Measurements from ENCODE around the gene IRX2. TPM values are rescaled to one million over a fixed set of nuclear protein-coding genes. Genes with fewer than 3 reads are reported as not detected.

Gene IRX2
- total RNA-seq, 2 experiments from 2014 or later: not detected

GRCh38 chr5:2762744-2763532 lies 11.5 kb upstream of the IRX2 start:
- no peak for DNase-seq
- Mint-ChIP-seq H3K9me3 (ENCODE audit: low read depth) (no peaks in the 10 kb centered on the region), H3K27me3 (peaks cover 4% of the 10 kb centered on the region), H3K4me1 (no peaks in the 10 kb centered on the region), H3K27ac (no peak overlapping the region), H3K36me3 (no peaks in the 10 kb centered on the region), H3K4me3 (no peak overlapping the region)
- ATAC-seq: no peak
- CTCF ChIA-PET: no interaction called here

DNA sequence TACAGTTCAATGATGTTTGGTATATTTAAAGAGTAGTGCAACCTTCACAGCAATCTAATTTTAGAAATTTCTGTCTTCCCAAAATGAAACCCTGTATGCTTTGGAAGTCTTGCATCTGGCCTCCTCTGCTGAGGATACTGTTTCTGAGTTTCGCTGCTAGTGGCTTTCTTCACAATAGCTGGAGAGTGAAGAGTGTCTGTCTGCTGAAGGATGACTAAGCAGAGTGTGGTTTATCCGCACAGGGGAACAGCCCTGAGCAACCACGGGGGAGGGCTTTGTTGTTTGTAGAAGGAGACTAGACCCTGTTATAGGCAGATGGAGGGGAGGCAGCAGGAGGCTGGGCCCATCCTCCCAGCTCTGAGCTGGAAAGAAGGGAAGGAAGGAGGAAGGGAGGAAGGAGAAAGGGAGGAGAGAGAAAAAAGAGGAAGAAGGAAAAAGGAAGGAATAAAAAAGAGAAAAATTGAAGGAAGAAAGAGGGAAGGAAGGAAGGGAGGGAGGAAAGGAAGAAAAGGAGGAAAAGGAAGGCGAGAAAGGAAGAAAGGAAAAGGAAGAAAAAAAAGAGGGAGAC lies 10.5 kb upstream of the IRX2 start:
- no peaks in the 10 kb centered on the region for H3K9me3 Mint-ChIP-seq (ENCODE audit: low read depth)
- no peak overlapping the region for H3K4me3 Mint-ChIP-seq
- no peaks in the 10 kb centered on the region for H3K36me3 Mint-ChIP-seq
- no peak overlapping the region for H3K27ac Mint-ChIP-seq
- ATAC-seq (no peak), DNase-seq (no peak)
- no peaks in the 10 kb centered on the region for H3K4me1 Mint-ChIP-seq
- CTCF ChIA-PET: no interaction called here
- H3K27me3 Mint-ChIP-seq: peaks cover 14% of the 10 kb centered on the region

- CTCF ChIA-PET: no interaction called here
- H3K36me3 Mint-ChIP-seq: peaks cover 2% of the 10 kb centered on the region
- H3K9me3 Mint-ChIP-seq (ENCODE audit: low read depth): no peaks in the 10 kb centered on the region
- no peak overlapping the region for H3K4me3 Mint-ChIP-seq
- peaks cover 4% of the 10 kb centered on the region for H3K4me1 Mint-ChIP-seq
- DNase-seq (no peak), ATAC-seq (no peak)
- H3K27ac Mint-ChIP-seq: no peak overlapping the region
- H3K27me3 Mint-ChIP-seq: peaks cover 30% of the 10 kb centered on the region
Observed at GRCh38 chr5:2759696-2760461, 8.4 kb upstream of the IRX2 start.

- CTCF ChIA-PET: no interaction called here
- DNase-seq: no peak
- no peak for ATAC-seq
Observed at GRCh38 chr5:2759091-2759490, 7.6 kb upstream of the IRX2 start.

GRCh38 chr5:2758632-2759031 lies 7.2 kb upstream of the IRX2 start:
- no peak for DNase-seq
- ATAC-seq: no peak
- H3K4me3 Mint-ChIP-seq: no peak overlapping the region
- H3K4me1 Mint-ChIP-seq: peaks cover 4% of the 10 kb centered on the region
- H3K36me3 Mint-ChIP-seq: peaks cover 4% of the 10 kb centered on the region
- CTCF ChIA-PET: no interaction called here
- no peak overlapping the region for H3K27ac Mint-ChIP-seq
- no peaks in the 10 kb centered on the region for H3K9me3 Mint-ChIP-seq (ENCODE audit: low read depth)
- peaks cover 40% of the 10 kb centered on the region for H3K27me3 Mint-ChIP-seq

More at GRCh38 chr5:2759091-2759490, 7.6 kb upstream of the IRX2 start:
- Mint-ChIP-seq H3K9me3 (ENCODE audit: low read depth) (no peaks in the 10 kb centered on the region), H3K27ac (no peak overlapping the region), H3K4me3 (no peak overlapping the region), H3K27me3 (peaks cover 37% of the 10 kb centered on the region), H3K36me3 (peaks cover 3% of the 10 kb centered on the region), H3K4me1 (peaks cover 4% of the 10 kb centered on the region)

DNA sequence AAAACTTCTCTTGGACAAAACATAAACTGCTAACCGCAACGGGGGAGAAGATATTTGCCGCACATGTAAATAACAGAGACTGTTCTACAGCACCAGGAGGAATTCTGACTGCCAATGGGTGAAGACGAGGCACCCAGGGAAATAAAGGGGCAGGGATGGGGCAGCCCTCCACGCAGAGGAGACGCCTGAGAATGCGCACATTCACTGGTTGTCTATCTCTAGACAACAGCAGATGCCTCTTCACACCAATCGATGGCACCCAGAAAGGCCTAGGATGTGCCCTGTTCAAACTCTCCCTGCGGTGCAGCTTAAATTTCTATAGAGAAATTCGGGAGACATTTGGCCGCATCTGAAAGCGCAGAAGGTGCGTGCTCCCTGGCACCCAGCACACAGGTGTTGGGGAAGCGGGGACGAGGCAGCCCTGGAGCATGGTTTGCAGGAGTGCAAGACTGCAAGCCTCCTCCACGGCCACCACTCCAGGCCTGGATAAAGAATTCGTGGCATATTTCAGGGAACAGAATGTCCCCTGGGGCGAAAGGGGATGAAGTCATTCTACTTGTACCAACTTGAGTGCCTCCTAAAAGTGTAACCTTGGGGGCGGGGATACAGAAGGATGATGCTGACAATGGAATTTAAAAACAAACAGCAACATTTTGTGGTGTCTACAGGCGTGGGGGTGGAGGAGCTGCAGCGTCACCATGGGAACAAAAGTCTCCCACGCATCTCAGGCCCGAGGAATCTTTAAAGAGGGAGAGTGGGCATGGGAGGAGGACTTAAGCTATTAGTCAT lies 6.3 kb upstream of the IRX2 start:
- CTCF ChIA-PET: no interaction called here
- H3K27me3 Mint-ChIP-seq: peaks cover 49% of the 10 kb centered on the region
- H3K4me1 Mint-ChIP-seq: peaks cover 4% of the 10 kb centered on the region
- DNase-seq (no peak), ATAC-seq (no peak)
- no peaks in the 10 kb centered on the region for H3K9me3 Mint-ChIP-seq (ENCODE audit: low read depth)
- H3K4me3 Mint-ChIP-seq: no peak overlapping the region
- peaks cover 4% of the 10 kb centered on the region for H3K36me3 Mint-ChIP-seq
- no peak overlapping the region for H3K27ac Mint-ChIP-seq

DNA sequence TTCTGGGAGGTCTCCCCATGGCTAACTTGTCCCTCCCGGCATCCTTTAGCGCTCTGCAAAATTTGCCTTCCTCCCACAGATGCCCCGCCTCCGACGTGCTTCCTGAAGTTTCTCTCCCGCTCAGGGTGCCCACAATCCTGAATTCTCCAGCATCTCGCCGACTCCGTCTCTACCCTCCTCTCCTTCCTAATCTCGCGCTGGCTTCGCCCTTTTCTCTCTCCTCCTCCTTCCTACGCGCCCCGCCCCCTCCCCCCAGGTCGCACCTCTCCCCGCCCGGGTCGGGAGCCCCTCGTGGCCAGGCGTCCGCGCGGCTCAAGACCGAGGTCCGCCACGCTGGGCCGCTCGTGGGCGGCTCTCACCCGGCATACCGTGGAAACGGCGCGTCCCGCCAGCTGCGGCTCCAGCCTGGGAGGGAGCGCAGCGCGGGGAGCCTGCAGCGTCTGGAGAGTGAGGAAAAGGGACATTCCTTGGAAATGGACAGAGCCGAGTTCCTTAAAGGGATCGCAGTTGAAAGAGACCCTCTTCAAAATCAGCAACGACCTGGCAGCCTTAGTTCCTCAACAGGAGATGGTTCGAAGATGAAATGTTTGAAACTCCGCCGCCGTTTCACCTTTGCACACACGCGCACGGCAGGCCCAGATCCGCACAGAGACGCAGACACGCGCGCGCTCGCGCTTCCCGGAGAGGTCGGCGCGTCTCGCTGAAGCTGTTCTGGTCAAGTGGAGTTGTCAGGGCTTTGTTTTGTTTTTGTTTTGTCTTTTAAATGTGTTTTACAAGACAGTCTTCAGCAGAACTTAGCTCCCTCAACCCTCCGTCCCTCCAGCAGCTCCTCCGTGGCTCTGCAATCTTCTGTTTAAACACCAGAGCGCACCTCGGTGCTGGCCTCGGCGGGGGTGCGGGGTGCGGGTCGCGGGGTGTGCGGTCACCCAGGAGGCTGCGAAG lies 5.0 kb upstream of the IRX2 start:
- H3K27me3 Mint-ChIP-seq: peaks cover 54% of the 10 kb centered on the region
- no peak overlapping the region for H3K4me3 Mint-ChIP-seq
- ATAC-seq: no peak
- DNase-seq: no peak
- peaks cover 4% of the 10 kb centered on the region for H3K4me1 Mint-ChIP-seq
- peak overlapping the region; percentile 50 for H3K27ac Mint-ChIP-seq
- CTCF ChIA-PET: no interaction called here
- peaks cover 4% of the 10 kb centered on the region for H3K36me3 Mint-ChIP-seq
- no peaks in the 10 kb centered on the region for H3K9me3 Mint-ChIP-seq (ENCODE audit: low read depth)

GRCh38 chr5:2755681-2756171 lies 4.2 kb upstream of the IRX2 start:
- Mint-ChIP-seq H3K36me3 (peaks cover 4% of the 10 kb centered on the region), H3K27me3 (peaks cover 54% of the 10 kb centered on the region), H3K9me3 (ENCODE audit: low read depth) (no peaks in the 10 kb centered on the region), H3K27ac (peak overlapping the region; percentile 50), H3K4me1 (peaks cover 4% of the 10 kb centered on the region), H3K4me3 (no peak overlapping the region)
- CTCF ChIA-PET: no interaction called here
- ATAC-seq (no peak), DNase-seq (no peak)

DNA sequence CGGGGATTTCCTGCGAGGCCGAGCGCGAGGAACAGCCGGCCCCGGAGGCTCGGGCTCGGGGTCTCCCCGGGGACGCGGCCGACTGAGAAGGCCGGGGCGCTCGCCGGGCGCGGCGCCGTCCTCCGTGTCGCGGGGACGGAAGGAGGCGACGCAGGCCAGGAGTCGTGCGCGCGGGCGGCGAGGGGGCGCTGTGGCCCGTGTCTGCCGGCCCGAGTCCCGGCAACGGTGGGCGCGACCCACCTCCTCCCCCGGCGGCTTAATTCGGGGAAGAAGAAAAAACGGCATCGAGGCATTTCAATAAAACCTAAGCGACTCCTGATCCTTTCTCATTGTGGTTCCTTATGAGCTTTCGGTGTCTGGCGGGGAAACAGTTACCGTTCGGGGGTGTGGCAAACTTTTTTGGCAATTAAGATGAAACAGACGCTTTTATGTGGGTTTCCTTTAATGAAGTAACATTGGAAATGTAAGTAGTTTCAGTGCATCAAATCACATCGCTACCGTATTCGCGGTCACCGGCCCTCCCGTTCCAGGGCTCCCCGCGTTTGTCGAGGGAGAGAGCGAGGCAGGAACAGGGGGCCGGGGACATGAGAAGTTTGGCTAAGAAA lies 3.7 kb upstream of the IRX2 start:
- peak overlapping the region; percentile 24 for H3K27ac Mint-ChIP-seq
- peaks cover 55% of the 10 kb centered on the region for H3K27me3 Mint-ChIP-seq
- CTCF ChIA-PET: no interaction called here
- no peak overlapping the region for H3K4me3 Mint-ChIP-seq
- no peaks in the 10 kb centered on the region for H3K9me3 Mint-ChIP-seq (ENCODE audit: low read depth)
- ATAC-seq (no peak), DNase-seq (no peak)
- H3K4me1 Mint-ChIP-seq: peaks cover 4% of the 10 kb centered on the region
- peaks cover 4% of the 10 kb centered on the region for H3K36me3 Mint-ChIP-seq

- ATAC-seq (no peak), DNase-seq (no peak)
- H3K9me3 Mint-ChIP-seq (ENCODE audit: low read depth): no peaks in the 10 kb centered on the region
- CTCF ChIA-PET: no interaction called here
- no peak overlapping the region for H3K4me3 Mint-ChIP-seq
- H3K36me3 Mint-ChIP-seq: peaks cover 8% of the 10 kb centered on the region
- no peak overlapping the region for H3K27ac Mint-ChIP-seq
- H3K27me3 Mint-ChIP-seq: peaks cover 61% of the 10 kb centered on the region
- peaks cover 6% of the 10 kb centered on the region for H3K4me1 Mint-ChIP-seq
Observed at GRCh38 chr5:2754581-2755075, 3.2 kb upstream of the IRX2 start.

DNA sequence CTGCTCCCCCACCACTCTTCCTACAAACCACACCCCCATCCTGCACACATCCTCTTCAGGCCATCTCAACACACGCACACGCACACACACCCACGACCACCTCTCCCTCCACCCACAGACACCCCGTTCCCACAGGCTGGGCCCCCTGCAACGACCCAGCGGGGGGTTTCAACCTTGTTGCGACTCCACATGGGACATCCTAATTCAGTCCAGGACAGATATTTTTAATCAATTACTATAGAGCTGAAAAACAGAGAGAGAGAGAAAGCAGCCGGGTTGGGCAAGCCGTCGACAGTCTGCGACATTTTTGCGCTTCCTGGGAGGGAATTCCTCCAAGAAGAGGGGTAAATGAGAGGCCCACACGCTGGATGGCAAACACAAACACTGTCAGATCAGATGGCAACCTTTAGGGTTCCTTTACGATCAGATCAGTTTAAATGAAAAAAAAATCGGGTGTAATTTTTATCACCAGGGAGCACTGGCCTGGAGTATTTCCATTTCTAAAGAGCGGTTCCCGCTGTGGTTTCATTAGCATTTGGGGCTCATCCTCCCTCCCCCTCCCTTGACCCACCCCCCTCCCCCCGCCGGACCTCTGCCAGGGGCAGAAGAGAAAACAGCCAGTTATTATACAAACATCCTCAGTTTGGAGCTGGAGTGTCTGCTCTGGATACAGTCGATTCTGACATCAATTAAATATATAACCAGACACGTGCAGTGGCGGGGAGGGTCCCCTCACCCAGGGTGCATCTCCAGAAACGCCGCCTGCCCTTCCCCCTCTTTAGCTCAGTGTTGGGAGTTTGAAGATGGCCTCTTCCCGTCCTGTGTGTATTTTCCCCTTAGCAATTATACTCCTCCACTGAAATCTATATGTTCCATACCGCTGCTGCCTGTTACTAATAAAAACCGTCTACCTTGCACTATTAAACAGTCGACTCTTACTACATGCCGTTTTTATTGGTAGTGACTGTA lies 2.3 kb upstream of the IRX2 start:
- no peak for DNase-seq
- H3K27ac Mint-ChIP-seq: peak overlapping the region; percentile 17
- peaks cover 11% of the 10 kb centered on the region for H3K36me3 Mint-ChIP-seq
- H3K9me3 Mint-ChIP-seq (ENCODE audit: low read depth): peaks cover 4% of the 10 kb centered on the region
- no peak overlapping the region for H3K4me3 Mint-ChIP-seq
- CTCF ChIA-PET: no interaction called here
- H3K27me3 Mint-ChIP-seq: peaks cover 66% of the 10 kb centered on the region
- H3K4me1 Mint-ChIP-seq: peaks cover 9% of the 10 kb centered on the region
- no peak for ATAC-seq

Measured in activated CD8-positive, alpha-beta memory T cell treated with anti-CD3 and anti-CD28 coated beads, Interleukin-2, amount 10 ng/mL, durations not matched to agents 7 days and 5 days (primary cell).